Measurements from ENCODE around the gene ZAR1.

Gene ZAR1

GRCh38 chr4:48484494-48485168 is 5.4 kb upstream of the ZAR1 start:
- TF ChIP-seq REST (IDR thresholded peaks at IDR 0.05; ENCODE audit: insufficient read depth in 1 of 2, low read depth in 2 of 2, low read length in 2 of 2) = no peak
- no peak for TF ChIP-seq POLR2AphosphoS5 (IDR thresholded peaks at IDR 0.05; ENCODE audit: low read depth, low read length)
- TF ChIP-seq SIN3A (IDR thresholded peaks at IDR 0.05; ENCODE audit: borderline replicate concordance, insufficient read depth, low read length) = no peak
- no peak for TF ChIP-seq TAF1 (IDR thresholded peaks at IDR 0.05; ENCODE audit: borderline replicate concordance, insufficient read depth, low read length)
- TF ChIP-seq FOXP2 (optimal IDR thresholded peaks at IDR 0.05; ENCODE audit: borderline replicate concordance, extremely low read depth, extremely low read length, insufficient read depth) = no peak

GRCh38 chr4:48489683-48490011 is 405 bp upstream of the ZAR1 start:
- TF ChIP-seq REST (IDR thresholded peaks at IDR 0.05; ENCODE audit: insufficient read depth in 1 of 2, low read depth in 2 of 2, low read length in 2 of 2) (no peak), POLR2AphosphoS5 (IDR thresholded peaks at IDR 0.05; ENCODE audit: low read depth, low read length) (no peak), FOXP2 (optimal IDR thresholded peaks at IDR 0.05; ENCODE audit: borderline replicate concordance, extremely low read depth, extremely low read length, insufficient read depth) (no peak), TAF1 (IDR thresholded peaks at IDR 0.05; ENCODE audit: borderline replicate concordance, insufficient read depth, low read length) (no peak), SIN3A (IDR thresholded peaks at IDR 0.05; ENCODE audit: borderline replicate concordance, insufficient read depth, low read length) (no peak)

- TF ChIP-seq SIN3A (IDR thresholded peaks at IDR 0.05; ENCODE audit: borderline replicate concordance, insufficient read depth, low read length) = no peak
- TF ChIP-seq TAF1 (IDR thresholded peaks at IDR 0.05; ENCODE audit: borderline replicate concordance, insufficient read depth, low read length) = no peak
- TF ChIP-seq FOXP2 (optimal IDR thresholded peaks at IDR 0.05; ENCODE audit: borderline replicate concordance, extremely low read depth, extremely low read length, insufficient read depth) = no peak
- no peak for TF ChIP-seq REST (IDR thresholded peaks at IDR 0.05; ENCODE audit: insufficient read depth in 1 of 2, low read depth in 2 of 2, low read length in 2 of 2)
- no peak for TF ChIP-seq POLR2AphosphoS5 (IDR thresholded peaks at IDR 0.05; ENCODE audit: low read depth, low read length)
Measured at GRCh38 chr4:48490680-48491513, 845 bp downstream of the ZAR1 start.

DNA sequence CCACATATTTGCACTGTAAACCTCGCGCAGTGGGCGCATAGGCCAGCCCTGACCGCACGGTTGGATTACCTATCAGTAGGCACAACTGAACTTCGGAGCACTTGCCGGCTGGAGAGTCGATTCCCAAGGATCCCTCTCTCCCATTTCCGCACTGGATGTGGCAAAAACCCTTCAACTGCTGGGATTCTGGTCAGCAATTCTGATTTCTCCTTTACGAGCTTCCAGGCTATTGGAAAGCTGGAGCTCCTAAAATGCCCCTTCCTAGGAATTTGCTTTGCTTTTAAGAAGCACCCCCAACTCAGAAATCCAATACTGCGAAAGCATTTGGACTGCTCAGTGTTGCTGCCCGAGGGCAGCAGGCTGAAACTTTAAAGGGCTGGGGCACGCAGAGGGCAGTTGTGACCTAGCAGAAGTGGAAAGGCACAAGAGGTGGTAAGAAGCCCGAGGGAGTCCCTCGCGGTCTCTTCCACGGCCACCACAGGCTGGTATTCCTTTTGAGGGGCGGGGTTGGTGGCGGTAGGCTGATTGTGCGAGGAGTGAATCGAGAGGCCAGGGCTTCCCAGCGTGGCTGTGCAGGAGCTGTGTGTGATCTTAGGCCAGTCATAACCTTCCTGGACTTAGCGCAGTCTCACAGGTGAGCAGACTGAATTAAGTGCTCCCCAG is 1.6 kb downstream of the ZAR1 start:
- no peak for TF ChIP-seq POLR2AphosphoS5 (IDR thresholded peaks at IDR 0.05; ENCODE audit: low read depth, low read length)
- TF ChIP-seq SIN3A (IDR thresholded peaks at IDR 0.05; ENCODE audit: borderline replicate concordance, insufficient read depth, low read length) = no peak
- TF ChIP-seq TAF1 (IDR thresholded peaks at IDR 0.05; ENCODE audit: borderline replicate concordance, insufficient read depth, low read length) = no peak
- TF ChIP-seq REST (IDR thresholded peaks at IDR 0.05; ENCODE audit: insufficient read depth in 1 of 2, low read depth in 2 of 2, low read length in 2 of 2) = no peak
- no peak for TF ChIP-seq FOXP2 (optimal IDR thresholded peaks at IDR 0.05; ENCODE audit: borderline replicate concordance, extremely low read depth, extremely low read length, insufficient read depth)
